DND-41 (cell line): ENCODE data around the gene FRMD3.

Experiments
- ATAC-seq: fragments of 200-7000 bp; cut with Tn5 transposase; 3 replicates; pipeline ENCODE4 v1.9.1; 2021; ENCODE audit warnings: low read depth; ENCODE audit not compliant: insufficient read depth
- DNase-seq: peaks from one replicate; pipeline ENCODE4 v3.0.0-alpha.2; 2020
- H2AFZ ChIP-seq: 2 replicates; pipeline ENCODE4 v1.6.0; 2012; ENCODE audit warnings: low read depth, low read length
- H3K27ac ChIP-seq: 2 replicates; pipeline ENCODE4 v1.5.1; 2012; ENCODE audit warnings: low read length, inconsistent platforms
- H3K27me3 ChIP-seq: fragments of 200-600 bp; sonication (generic); 2 replicates; pipeline ENCODE4 v1.6.0; 2012; ENCODE audit warnings: low read length, mild to moderate bottlenecking, inconsistent platforms; ENCODE audit not compliant: insufficient read depth, poor library complexity
- H3K36me3 ChIP-seq: 2 replicates; pipeline ENCODE4 v1.5.1; 2012; ENCODE audit warnings: low read length, inconsistent platforms; ENCODE audit not compliant: insufficient read depth
- H3K4me1 ChIP-seq: 2 replicates; pipeline ENCODE4 v1.5.1; 2012; ENCODE audit warnings: mild to moderate bottlenecking, low read length; ENCODE audit not compliant: insufficient read depth
- H3K4me2 ChIP-seq: 2 replicates; pipeline ENCODE4 v1.6.0; 2012; ENCODE audit warnings: mild to moderate bottlenecking, moderate library complexity, low read length, inconsistent platforms; ENCODE audit not compliant: insufficient read depth
- H3K4me3 ChIP-seq, 2 experiments: fragments of 200-600 bp in 1 of 2; shearing (Covaris generic) in 1 of 2; 2 replicates each; pipeline ENCODE4 v1.5.1; 2012 to 2016; ENCODE audit warnings: inconsistent platforms in 2 of 2, low read length in 2 of 2, mild to moderate bottlenecking in 2 of 2, low read depth in 1 of 2, moderate library complexity in 1 of 2
- H3K79me2 ChIP-seq: 2 replicates; pipeline ENCODE4 v1.6.0; 2012; ENCODE audit warnings: low read length, inconsistent platforms; ENCODE audit not compliant: insufficient read depth
- H3K9ac ChIP-seq: 2 replicates; pipeline ENCODE4 v1.6.0; 2012; ENCODE audit warnings: low read depth, mild to moderate bottlenecking, inconsistent platforms, low read length, moderate library complexity
- H3K9me3 ChIP-seq: 2 replicates; pipeline ENCODE4 v1.5.1; 2012; ENCODE audit warnings: low read length, moderate library complexity, mild to moderate bottlenecking, inconsistent platforms; ENCODE audit not compliant: insufficient read depth, severe bottlenecking
- H4K20me1 ChIP-seq: 2 replicates; pipeline ENCODE4 v1.6.0; 2012; ENCODE audit warnings: low read length; ENCODE audit not compliant: insufficient read depth
- CTCF ChIP-seq: IDR thresholded peaks from 2 replicates; pipeline ENCODE4 v1.5.1; 2012; ENCODE audit warnings: borderline replicate concordance, low read length, moderate library complexity, mild to moderate bottlenecking; ENCODE audit not compliant: poor library complexity, severe bottlenecking; ENCODE audit errors: extremely low read depth
- EZH2 ChIP-seq: IDR thresholded peaks from 3 replicates; pipeline ENCODE4 v1.6.1; 2012; ENCODE audit warnings: borderline replicate concordance, low read depth, mild to moderate bottlenecking, moderate library complexity, low read length, inconsistent platforms; ENCODE audit not compliant: severe bottlenecking

FRMD3 gene

DNA sequence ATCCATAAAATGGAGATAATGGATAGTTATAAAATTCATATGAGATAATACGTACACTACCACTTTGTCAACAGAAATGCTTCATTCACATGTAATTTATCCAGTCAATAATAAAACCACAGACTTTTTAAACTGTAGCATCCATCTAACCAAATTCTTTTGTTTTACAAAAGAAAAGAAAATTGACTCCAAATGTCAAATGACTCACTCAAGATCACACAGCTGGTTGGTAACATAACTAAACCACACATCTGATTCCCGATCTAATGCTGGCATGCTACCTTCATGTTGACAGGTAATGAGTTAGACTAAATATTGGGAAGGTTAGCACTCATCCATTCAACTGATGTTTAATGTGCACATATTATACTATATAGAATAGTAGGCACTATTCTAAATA lies 4.9 kb downstream of the FRMD3 start:
- no peak for ATAC-seq
- no peaks in the 10 kb centered on the region for H4K20me1 ChIP-seq

GRCh38 chr9:83526901-83527300 lies 11.3 kb downstream of the FRMD3 start:
- no peak overlapping the region for H3K9ac ChIP-seq
- DNase-seq, result no peak
- ATAC-seq, result no peak
- no peak overlapping the region for H3K4me3 ChIP-seq
- no peaks in the 10 kb centered on the region for H4K20me1 ChIP-seq
- no peak overlapping the region for H3K4me2 ChIP-seq
- H3K4me1 ChIP-seq, result no peaks in the 10 kb centered on the region
- no peaks in the 10 kb centered on the region for H3K9me3 ChIP-seq
- TF ChIP-seq CTCF (no peak), EZH2 (no peak)
- no peaks in the 10 kb centered on the region for H3K27me3 ChIP-seq
- H3K27ac ChIP-seq, result no peak overlapping the region
- H2AFZ ChIP-seq, result no peak overlapping the region
- H3K36me3 ChIP-seq, result no peaks in the 10 kb centered on the region
- H3K79me2 ChIP-seq, result no peaks in the 10 kb centered on the region

More for the DNA sequence above, 4.9 kb downstream of the FRMD3 start:
- Histone ChIP-seq H3K27ac (no peak overlapping the region), H3K9ac (no peak overlapping the region), H3K79me2 (no peaks in the 10 kb centered on the region), H3K4me1 (no peaks in the 10 kb centered on the region), H3K4me2 (no peak overlapping the region), H3K36me3 (no peaks in the 10 kb centered on the region), H2AFZ (no peak overlapping the region), H3K4me3 (no peak overlapping the region), H3K27me3 (no peaks in the 10 kb centered on the region), H3K9me3 (no peaks in the 10 kb centered on the region)
- DNase-seq, result no peak
- TF ChIP-seq EZH2, result no peak
- TF ChIP-seq CTCF, result no peak

DNA sequence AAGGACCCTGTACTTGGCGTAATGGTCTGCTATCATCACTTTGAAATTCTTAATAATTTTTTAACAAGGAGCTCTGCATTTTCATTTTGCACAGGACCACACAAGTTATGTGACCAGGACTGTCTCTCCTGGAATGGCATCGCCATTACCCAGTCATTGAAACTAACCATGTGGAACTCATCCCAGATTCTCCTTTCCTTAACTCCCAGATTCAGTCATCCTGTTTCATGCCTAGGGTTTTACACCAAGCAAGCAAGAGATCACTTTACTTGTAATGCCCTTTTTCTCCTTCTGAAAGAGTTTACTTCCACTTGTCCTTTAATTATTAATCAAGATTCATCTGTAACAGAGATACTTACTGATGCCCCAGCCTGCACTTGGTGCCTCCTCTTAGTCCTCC lies 12.0 kb downstream of the FRMD3 start:
- Histone ChIP-seq H2AFZ (no peak overlapping the region), H3K79me2 (no peaks in the 10 kb centered on the region), H3K4me1 (no peaks in the 10 kb centered on the region), H4K20me1 (no peaks in the 10 kb centered on the region), H3K27me3 (no peaks in the 10 kb centered on the region), H3K27ac (no peak overlapping the region), H3K9me3 (no peaks in the 10 kb centered on the region), H3K4me2 (no peak overlapping the region), H3K4me3 (no peak overlapping the region), H3K9ac (no peak overlapping the region), H3K36me3 (no peaks in the 10 kb centered on the region)
- DNase-seq (no peak), ATAC-seq (no peak)
- TF ChIP-seq CTCF (no peak), EZH2 (no peak)

DNA sequence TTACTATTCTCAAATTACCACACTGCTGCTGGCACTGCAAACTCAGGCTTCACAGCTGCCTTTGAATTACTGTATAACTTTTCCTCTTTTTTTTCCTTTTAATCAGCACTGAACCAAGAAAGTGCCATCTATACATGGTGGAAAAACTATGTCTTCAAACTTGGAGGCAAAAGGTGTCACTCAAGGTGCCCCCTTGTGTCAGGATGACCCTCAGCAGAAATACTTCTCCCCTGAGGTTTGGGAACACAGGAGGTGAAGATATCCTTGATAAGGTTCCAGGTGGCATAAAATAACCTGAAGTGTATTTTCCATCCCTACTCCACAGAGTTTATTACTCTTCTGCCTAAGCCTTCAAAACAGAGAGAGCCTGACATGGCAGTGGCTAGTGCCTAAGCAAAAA lies 14.5 kb downstream of the FRMD3 start:
- TF ChIP-seq EZH2 (no peak), CTCF (no peak)
- H3K9ac ChIP-seq, result no peak overlapping the region
- no peaks in the 10 kb centered on the region for H3K79me2 ChIP-seq
- H3K4me1 ChIP-seq, result no peaks in the 10 kb centered on the region
- ATAC-seq, result no peak
- H3K4me3 ChIP-seq, result no peak overlapping the region
- H3K4me2 ChIP-seq, result no peak overlapping the region
- no peaks in the 10 kb centered on the region for H3K27me3 ChIP-seq
- no peaks in the 10 kb centered on the region for H3K9me3 ChIP-seq
- no peaks in the 10 kb centered on the region for H4K20me1 ChIP-seq
- no peak overlapping the region for H3K27ac ChIP-seq
- H3K36me3 ChIP-seq, result no peaks in the 10 kb centered on the region
- no peak overlapping the region for H2AFZ ChIP-seq
- DNase-seq, result no peak
